DMS 273 (cell line): ENCODE results near the gene EGLN3.
A peak's percentile ranks its signal among the peaks of the same experiment; 100 is the strongest.

Experiments
- DNase-seq: peaks from one replicate; lab custom pipeline; 2025; ENCODE audit not compliant: unreplicated experiment; lab: John Stamatoyannopoulos, UW

Gene EGLN3

GRCh38 chr14:33876274-33876673 lies 74.6 kb downstream of the EGLN3 start:
- peak; percentile 1 for DNase-seq
